ENCODE results near the gene ANKRD42. TPM values are rescaled to one million over a fixed set of nuclear protein-coding genes. Genes with fewer than 3 reads are reported as not detected.

ANKRD42 gene
- total and polyA plus RNA-seq, 9 of the 15 experiments (the other 6 are each of a cell fraction or from before 2014, with no cell fraction given) = 2.8 to 9.1 (median 6.1) TPM

GRCh38 chr11:83195143-83195466 is 1.6 kb downstream of the ANKRD42 start (continued):
- TF ChIP-seq JUND (IDR thresholded peaks at IDR 0.05; ENCODE audit: borderline replicate concordance, low read depth, low read length) = no peak
- no peak for TF ChIP-seq JUND (tag; IDR thresholded peaks at IDR 0.05; ENCODE audit: borderline replicate concordance, low read depth, low read length)
- TF ChIP-seq ATF7 (IDR thresholded peaks at IDR 0.05) = no peak
- no peak for TF ChIP-seq ZNF253 (CRISPR knock-in tag; conservative IDR thresholded peaks at IDR 0.05)
- TF ChIP-seq MTA1 (IDR thresholded peaks at IDR 0.05; ENCODE audit: borderline replicate concordance) = no peak
- no peak for TF ChIP-seq ELK1 (CRISPR knock-in tag; IDR thresholded peaks at IDR 0.05)
- TF ChIP-seq, protein P1, sequence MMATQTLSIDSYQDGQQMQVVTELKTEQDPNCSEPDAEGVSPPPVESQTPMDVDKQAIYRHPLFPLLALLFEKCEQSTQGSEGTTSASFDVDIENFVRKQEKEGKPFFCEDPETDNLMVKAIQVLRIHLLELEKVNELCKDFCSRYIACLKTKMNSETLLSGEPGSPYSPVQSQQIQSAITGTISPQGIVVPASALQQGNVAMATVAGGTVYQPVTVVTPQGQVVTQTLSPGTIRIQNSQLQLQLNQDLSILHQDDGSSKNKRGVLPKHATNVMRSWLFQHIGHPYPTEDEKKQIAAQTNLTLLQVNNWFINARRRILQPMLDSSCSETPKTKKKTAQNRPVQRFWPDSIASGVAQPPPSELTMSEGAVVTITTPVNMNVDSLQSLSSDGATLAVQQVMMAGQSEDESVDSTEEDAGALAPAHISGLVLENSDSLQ (IDR thresholded peaks at IDR 0.05) = no peak
- no peak for TF ChIP-seq SRSF3 (IDR thresholded peaks at IDR 0.05; ENCODE audit: insufficient read depth, low read length)
- no peak for TF ChIP-seq MGA (IDR thresholded peaks at IDR 0.05)
- no peak for TF ChIP-seq WHSC1 (IDR thresholded peaks at IDR 0.05; ENCODE audit: low read length)
- TF ChIP-seq, protein P2, sequence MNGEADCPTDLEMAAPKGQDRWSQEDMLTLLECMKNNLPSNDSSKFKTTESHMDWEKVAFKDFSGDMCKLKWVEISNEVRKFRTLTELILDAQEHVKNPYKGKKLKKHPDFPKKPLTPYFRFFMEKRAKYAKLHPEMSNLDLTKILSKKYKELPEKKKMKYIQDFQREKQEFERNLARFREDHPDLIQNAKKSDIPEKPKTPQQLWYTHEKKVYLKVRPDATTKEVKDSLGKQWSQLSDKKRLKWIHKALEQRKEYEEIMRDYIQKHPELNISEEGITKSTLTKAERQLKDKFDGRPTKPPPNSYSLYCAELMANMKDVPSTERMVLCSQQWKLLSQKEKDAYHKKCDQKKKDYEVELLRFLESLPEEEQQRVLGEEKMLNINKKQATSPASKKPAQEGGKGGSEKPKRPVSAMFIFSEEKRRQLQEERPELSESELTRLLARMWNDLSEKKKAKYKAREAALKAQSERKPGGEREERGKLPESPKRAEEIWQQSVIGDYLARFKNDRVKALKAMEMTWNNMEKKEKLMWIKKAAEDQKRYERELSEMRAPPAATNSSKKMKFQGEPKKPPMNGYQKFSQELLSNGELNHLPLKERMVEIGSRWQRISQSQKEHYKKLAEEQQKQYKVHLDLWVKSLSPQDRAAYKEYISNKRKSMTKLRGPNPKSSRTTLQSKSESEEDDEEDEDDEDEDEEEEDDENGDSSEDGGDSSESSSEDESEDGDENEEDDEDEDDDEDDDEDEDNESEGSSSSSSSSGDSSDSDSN (IDR thresholded peaks at IDR 0.05; ENCODE audit: borderline replicate concordance in 1 of 2, low read depth in 2 of 2, low read length in 2 of 2) = 0 out of 4 replicates have a peak, but pooled peaks of 1 of the 2 experiments have one; percentile 40
- TF ChIP-seq SP2 (IDR thresholded peaks at IDR 0.05; ENCODE audit: extremely low read depth, low read depth, low read length, poor library complexity, severe bottlenecking) = no peak
